ENCODE measurements around the gene ZNF319. TPM values are rescaled to one million over a fixed set of nuclear protein-coding genes. Genes with fewer than 3 reads are reported as not detected.

The ZNF319 gene
- total RNA-seq, 2 experiments from 2014 or later: 5.6 to 7.0 TPM

- Mint-ChIP-seq H3K4me3 (no peak overlapping the region), H3K27me3 (peaks cover 1% of the 10 kb centered on the region), H3K36me3 (ENCODE audit: low read depth) (no peaks in the 10 kb centered on the region), H3K9me3 (no peaks in the 10 kb centered on the region), H3K27ac (no peak overlapping the region), H3K4me1 (ENCODE audit: low read depth) (no peaks in the 10 kb centered on the region)
- DNase-seq: no peak
- ChIA-PET CTCF (no interaction called here), POLR2A (no interaction called here)
- no peak for TF ChIP-seq CTCF (IDR thresholded peaks at IDR 0.05)
- no peak for ATAC-seq
- intact Hi-C loops (cut with micrococcal nuclease): no loop called here
These were observed 54.2 kb downstream of the ZNF319 start for GRCh38 chr16:57946181-57946801.

- Mint-ChIP-seq H3K36me3 (ENCODE audit: low read depth) (no peaks in the 10 kb centered on the region), H3K9me3 (no peaks in the 10 kb centered on the region), H3K4me1 (ENCODE audit: low read depth) (no peaks in the 10 kb centered on the region), H3K27me3 (peaks cover 1% of the 10 kb centered on the region), H3K4me3 (no peak overlapping the region), H3K27ac (no peak overlapping the region)
- intact Hi-C loops (cut with micrococcal nuclease): no loop called here
- DNase-seq (no peak), ATAC-seq (no peak)
- POLR2A ChIA-PET: no interaction called here
- no peak for TF ChIP-seq CTCF (IDR thresholded peaks at IDR 0.05)
- CTCF ChIA-PET: no interaction called here
These were observed 54.7 kb downstream of the ZNF319 start for GRCh38 chr16:57945740-57946138.

- no peaks in the 10 kb centered on the region for H3K9me3 Mint-ChIP-seq
- ChIA-PET CTCF (no interaction called here), POLR2A (no interaction called here)
- TF ChIP-seq CTCF (IDR thresholded peaks at IDR 0.05): no peak
- no peak for ATAC-seq
- H3K27ac Mint-ChIP-seq: no peak overlapping the region
- intact Hi-C loops (cut with micrococcal nuclease): no loop called here
- DNase-seq: no peak
- H3K27me3 Mint-ChIP-seq: peaks cover 1% of the 10 kb centered on the region
- H3K36me3 Mint-ChIP-seq (ENCODE audit: low read depth): no peaks in the 10 kb centered on the region
- H3K4me1 Mint-ChIP-seq (ENCODE audit: low read depth): no peaks in the 10 kb centered on the region
- H3K4me3 Mint-ChIP-seq: no peak overlapping the region
These were observed 55.3 kb downstream of the ZNF319 start for GRCh38 chr16:57944970-57945739.

Other genes with a start within 250 kb of the ZNF319 start
- under 1 TPM; 0.54 to 0.89 TPM for gene KIFC3, start 198.2 kb downstream of the ZNF319 start, total RNA-seq
- gene CNGB1, start 29.5 kb downstream of the ZNF319 start, total RNA-seq: not detected
- gene USB1, start 735 bp upstream of the ZNF319 start, total RNA-seq: 10 to 100 TPM; 32.9 to 37.5 TPM
- gene MMP15, start 25.1 kb upstream of the ZNF319 start, total RNA-seq: under 1 TPM; 0.25 to 0.63 TPM
- 10 to 100 TPM; 36.5 to 40.4 TPM for gene CFAP20, start 128.7 kb upstream of the ZNF319 start, total RNA-seq
- 10 to 100 TPM; 97.5 to 99.0 TPM for gene CSNK2A2, start 197.4 kb upstream of the ZNF319 start, total RNA-seq